ENCODE results near the gene ECI2. TPM values are rescaled to one million over a fixed set of nuclear protein-coding genes. Genes with fewer than 3 reads are reported as not detected.

ECI2 gene
- total and polyA plus RNA-seq, 2 of the 13 experiments (the other 11 are each of a cell fraction or from before 2014, with no cell fraction given) = 78.5 to 228 TPM

GRCh38 chr6:4129446-4129845 lies 5.9 kb downstream of the ECI2 start:
- Histone ChIP-seq H3K9ac (ENCODE audit: insufficient read depth, low read depth, low read length) (no peak overlapping the region), H3K79me2 (ENCODE audit: insufficient read depth, low read length) (peaks cover 31% of the 10 kb centered on the region), H3K27me3 (ENCODE audit: control insufficient read depth in 1 of 2, insufficient read depth in 2 of 2, low read length in 2 of 2) (no peaks in the 10 kb centered on the region), H3K4me2 (ENCODE audit: low read depth, low read length) (no peak overlapping the region), H3K4me3 (replicated peaks in 1 of 3; ENCODE audit: insufficient read depth in 1 of 3, low read depth in 2 of 3, low read length in 3 of 3) (no peak overlapping the region), H3K27ac (ENCODE audit: extremely low read length, insufficient read depth, low read length) (no peak overlapping the region), H4K20me1 (ENCODE audit: insufficient read depth, low read length) (no peaks in the 10 kb centered on the region), H3K9me3 (ENCODE audit: low read length) (no peaks in the 10 kb centered on the region), H2AFZ (ENCODE audit: low read length) (no peak overlapping the region), H3K4me1 (ENCODE audit: insufficient read depth, low read length) (peaks cover 64% of the 10 kb centered on the region), H3K36me3 (replicated peaks in 1 of 2; ENCODE audit: control insufficient read depth in 1 of 2, insufficient read depth in 2 of 2, low read length in 2 of 2) (peaks cover 23 to 67% of the 10 kb centered on the region in 2 experiments)
- no peak for DNase-seq (ENCODE audit: low spot score)
- in situ Hi-C loops (cut with HindIII; ENCODE audit: extremely low pct_ligation_motif_present, low pct_unique_long_range_greater_than_20kb) = no loop called here
- intact Hi-C loops (cut with micrococcal nuclease; ENCODE audit: unreplicated experiment) = no loop called here
- ATAC-seq = no peak
- no peak for FAIRE-seq
- ChIA-PET CTCF (ENCODE audit: low intra/inter-chr PET ratio, low total read pairs) (no interaction called here), POLR2A (no interaction called here)
- BruUV-seq (replicated peaks) = no TSS peak
- TF ChIP-seq NR2F2 (IDR thresholded peaks at IDR 0.05; ENCODE audit: borderline replicate concordance, low read depth) (no peak), CCDC6 (CRISPR knock-in tag; IDR thresholded peaks at IDR 0.05) (no peak), EP300 (IDR thresholded peaks at IDR 0.05; ENCODE audit: low read depth in 2 of 2, low read length in 2 of 2) (no peak), EP300 (CRISPR knock-in tag; IDR thresholded peaks at IDR 0.05; ENCODE audit: borderline replicate concordance) (no peak), ZNF34 (CRISPR knock-in tag; IDR thresholded peaks at IDR 0.05; ENCODE audit: borderline replicate concordance) (no peak), NPAS2 (CRISPR knock-in tag; IDR thresholded peaks at IDR 0.05; ENCODE audit: borderline replicate concordance) (no peak), ZFP41 (CRISPR knock-in tag; IDR thresholded peaks at IDR 0.05; ENCODE audit: borderline replicate concordance) (no peak), ZNF800 (CRISPR knock-in tag; IDR thresholded peaks at IDR 0.05) (no peak)
- TF ChIP-seq, protein P1, sequence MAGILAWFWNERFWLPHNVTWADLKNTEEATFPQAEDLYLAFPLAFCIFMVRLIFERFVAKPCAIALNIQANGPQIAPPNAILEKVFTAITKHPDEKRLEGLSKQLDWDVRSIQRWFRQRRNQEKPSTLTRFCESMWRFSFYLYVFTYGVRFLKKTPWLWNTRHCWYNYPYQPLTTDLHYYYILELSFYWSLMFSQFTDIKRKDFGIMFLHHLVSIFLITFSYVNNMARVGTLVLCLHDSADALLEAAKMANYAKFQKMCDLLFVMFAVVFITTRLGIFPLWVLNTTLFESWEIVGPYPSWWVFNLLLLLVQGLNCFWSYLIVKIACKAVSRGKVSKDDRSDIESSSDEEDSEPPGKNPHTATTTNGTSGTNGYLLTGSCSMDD (CRISPR knock-in tag; IDR thresholded peaks at IDR 0.05) = no peak

All from HepG2 (cell line).